ENCODE data around the gene RIN2. TPM values are rescaled to one million over a fixed set of nuclear protein-coding genes. Genes with fewer than 3 reads are reported as not detected.

The RIN2 gene
- total RNA-seq, 1 donor from 2014 or later, result 57.5 TPM

GRCh38 chr20:19737025-19737424 is 21.0 kb upstream of the RIN2 start:
- Mint-ChIP-seq H3K4me1 (ENCODE audit: unreplicated experiment) (peaks cover 23% of the 10 kb centered on the region), H3K9me3 (ENCODE audit: unreplicated experiment) (no peaks in the 10 kb centered on the region), H3K4me3 (ENCODE audit: unreplicated experiment) (no peak overlapping the region), H3K27me3 (ENCODE audit: unreplicated experiment) (no peaks in the 10 kb centered on the region), H3K36me3 (ENCODE audit: low read depth, unreplicated experiment) (no peaks in the 10 kb centered on the region), H3K27ac (ENCODE audit: unreplicated experiment) (no peak overlapping the region)
- no peak for DNase-seq (ENCODE audit: low spot score)
- no peak for TF ChIP-seq CTCF (IDR thresholded peaks at IDR 0.05; ENCODE audit: unreplicated experiment)

- DNase-seq (ENCODE audit: low spot score), result no peak
- Mint-ChIP-seq H3K27me3 (ENCODE audit: unreplicated experiment) (no peaks in the 10 kb centered on the region), H3K4me3 (ENCODE audit: unreplicated experiment) (no peak overlapping the region), H3K9me3 (ENCODE audit: unreplicated experiment) (no peaks in the 10 kb centered on the region), H3K4me1 (ENCODE audit: unreplicated experiment) (peaks cover 41% of the 10 kb centered on the region), H3K36me3 (ENCODE audit: low read depth, unreplicated experiment) (no peaks in the 10 kb centered on the region), H3K27ac (ENCODE audit: unreplicated experiment) (no peak overlapping the region)
- TF ChIP-seq CTCF (IDR thresholded peaks at IDR 0.05; ENCODE audit: unreplicated experiment), result no peak
Measured at GRCh38 chr20:19738951-19739350, 19.1 kb upstream of the RIN2 start.

- no peaks in the 10 kb centered on the region for H3K27me3 Mint-ChIP-seq (ENCODE audit: unreplicated experiment)
- no peak for TF ChIP-seq CTCF (IDR thresholded peaks at IDR 0.05; ENCODE audit: unreplicated experiment)
- H3K27ac Mint-ChIP-seq (ENCODE audit: unreplicated experiment), result no peak overlapping the region
- peaks cover 43% of the 10 kb centered on the region for H3K4me1 Mint-ChIP-seq (ENCODE audit: unreplicated experiment)
- H3K36me3 Mint-ChIP-seq (ENCODE audit: low read depth, unreplicated experiment), result no peaks in the 10 kb centered on the region
- H3K9me3 Mint-ChIP-seq (ENCODE audit: unreplicated experiment), result no peaks in the 10 kb centered on the region
- DNase-seq (ENCODE audit: low spot score), result no peak
- no peak overlapping the region for H3K4me3 Mint-ChIP-seq (ENCODE audit: unreplicated experiment)
Measured at GRCh38 chr20:19739351-19739750, 18.7 kb upstream of the RIN2 start.

- Mint-ChIP-seq H3K27me3 (ENCODE audit: unreplicated experiment) (no peaks in the 10 kb centered on the region), H3K27ac (ENCODE audit: unreplicated experiment) (no peak overlapping the region), H3K36me3 (ENCODE audit: low read depth, unreplicated experiment) (peaks cover 4% of the 10 kb centered on the region), H3K9me3 (ENCODE audit: unreplicated experiment) (peaks cover 4% of the 10 kb centered on the region), H3K4me3 (ENCODE audit: unreplicated experiment) (no peak overlapping the region), H3K4me1 (ENCODE audit: unreplicated experiment) (peaks cover 35% of the 10 kb centered on the region)
- no peak for TF ChIP-seq CTCF (IDR thresholded peaks at IDR 0.05; ENCODE audit: unreplicated experiment)
- DNase-seq (ENCODE audit: low spot score), result no peak
Measured at GRCh38 chr20:19740512-19740911, 17.5 kb upstream of the RIN2 start.

GRCh38 chr20:19741924-19742323 is 16.1 kb upstream of the RIN2 start:
- H3K36me3 Mint-ChIP-seq (ENCODE audit: low read depth, unreplicated experiment), result peaks cover 4% of the 10 kb centered on the region
- H3K27ac Mint-ChIP-seq (ENCODE audit: unreplicated experiment), result no peak overlapping the region
- TF ChIP-seq CTCF (IDR thresholded peaks at IDR 0.05; ENCODE audit: unreplicated experiment), result no peak
- no peaks in the 10 kb centered on the region for H3K27me3 Mint-ChIP-seq (ENCODE audit: unreplicated experiment)
- peaks cover 32% of the 10 kb centered on the region for H3K4me1 Mint-ChIP-seq (ENCODE audit: unreplicated experiment)
- H3K4me3 Mint-ChIP-seq (ENCODE audit: unreplicated experiment), result no peak overlapping the region
- peaks cover 4% of the 10 kb centered on the region for H3K9me3 Mint-ChIP-seq (ENCODE audit: unreplicated experiment)
- no peak for DNase-seq (ENCODE audit: low spot score)
